HepG2 (cell line): Measurements from ENCODE around the gene HES1. TPM values are rescaled to one million over a fixed set of nuclear protein-coding genes. Genes with fewer than 3 reads are reported as not detected.

Experiments
- ATAC-seq: fragments of 200-7000 bp; cut with Tn5 transposase; 3 replicates; pipeline ENCODE4 v1.9.1; 2020; ENCODE audit warnings: mild to moderate bottlenecking, moderate library complexity
- BruUV-seq: library from RNA; stranded (reverse); fragments of 400-500 nt; replicated peaks from 2 replicates; lab custom pipeline; 2021; lab: Mats Ljungman, UMichigan
- CTCF ChIA-PET: fragments of 300-600 bp; formaldehyde crosslinking; extraction: SDS; loops from one replicate; lab custom pipeline; 2021; ENCODE audit warnings: low total read pairs, inconsistent platforms, low intra/inter-chr PET ratio; lab: Yijun Ruan, JAX
- POLR2A ChIA-PET: fragments of 350-600 bp; sonication (Branson Sonifier 250); formaldehyde crosslinking; loops from one replicate; lab custom pipeline; 2020; ENCODE audit warnings: antibody characterized with exemption, inconsistent platforms; lab: Yijun Ruan, JAX
- DNase-seq: peaks from one replicate; pipeline ENCODE4 v3.0.0-alpha.2; 2015; ENCODE audit warnings: low spot score
- FAIRE-seq: peaks from 3 replicates; lab custom pipeline; 2011; peaks lifted over from hg19 to GRCh38; lab: Jason Lieb, UNC
- H2AFZ ChIP-seq: one replicate; pipeline ENCODE4 v1.6.1; 2011; ENCODE audit warnings: low read length, inconsistent platforms
- H3K27ac ChIP-seq: fragments of 300-600 bp; 3 replicates; pipeline ENCODE4 v1.8.0; 2011; ENCODE audit warnings: mixed run types, mild to moderate bottlenecking, mixed read lengths, low read length, inconsistent platforms; ENCODE audit not compliant: insufficient read depth; ENCODE audit errors: extremely low read length
- H3K27me3 ChIP-seq, 2 experiments: fragments of 200-600 bp in 1 of 2; 2 replicates in 1 of 2; 3 replicates in 1 of 2; pipeline versions ENCODE4 v1.6.0 to v1.8.0; 2011; ENCODE audit warnings: low read length in 2 of 2, mild to moderate bottlenecking in 2 of 2, moderate library complexity in 2 of 2, inconsistent platforms in 1 of 2; ENCODE audit not compliant: insufficient read depth in 2 of 2, control insufficient read depth in 1 of 2
- H3K36me3 ChIP-seq, 2 experiments: fragments of 200-600 bp in 1 of 2; replicated peaks in 1 of 2; 2 replicates in 1 of 2; 3 replicates in 1 of 2; pipeline versions ENCODE4 v1.5.1 to v1.8.0; 2011; ENCODE audit warnings: low read length in 2 of 2, inconsistent platforms in 1 of 2; ENCODE audit not compliant: insufficient read depth in 2 of 2, control insufficient read depth in 1 of 2
- H3K4me1 ChIP-seq: 2 replicates; pipeline ENCODE4 v1.5.1; 2012; ENCODE audit warnings: low read length, inconsistent platforms; ENCODE audit not compliant: insufficient read depth
- H3K4me2 ChIP-seq: 2 replicates; pipeline ENCODE4 v1.6.0; 2011; ENCODE audit warnings: low read depth, low read length, inconsistent platforms
- H3K4me3 ChIP-seq, 3 experiments: fragments of 200-600 bp in 1 of 3; sonication (generic), shearing (Covaris generic) in 1 of 3; replicated peaks in 1 of 3; 2 replicates each; pipeline ENCODE4 v1.5.1; 2011 to 2016; ENCODE audit warnings: low read length in 3 of 3, inconsistent platforms in 2 of 3, low read depth in 2 of 3, mild to moderate bottlenecking in 2 of 3, control low read depth in 1 of 3, mixed read lengths in 1 of 3; ENCODE audit not compliant: insufficient read depth in 1 of 3
- H3K79me2 ChIP-seq: one replicate; pipeline ENCODE4 v1.6.1; 2011; ENCODE audit warnings: low read length, inconsistent platforms; ENCODE audit not compliant: insufficient read depth
- H3K9ac ChIP-seq: 2 replicates; pipeline ENCODE4 v1.6.0; 2011; ENCODE audit warnings: mild to moderate bottlenecking, low read depth, low read length, inconsistent platforms; ENCODE audit not compliant: insufficient read depth
- H3K9me3 ChIP-seq: 2 replicates; pipeline ENCODE4 v1.5.1; 2012; ENCODE audit warnings: mild to moderate bottlenecking, low read length
- H4K20me1 ChIP-seq: 2 replicates; pipeline ENCODE4 v1.6.0; 2011; ENCODE audit warnings: inconsistent platforms, mild to moderate bottlenecking, low read length, moderate library complexity; ENCODE audit not compliant: insufficient read depth
- KAT8 ChIP-seq: IDR thresholded peaks from 2 replicates; pipeline ENCODE4 v1.6.1; 2016; ENCODE audit warnings: missing genetic modification reagents, missing compliant biosample characterization
- KMT2A ChIP-seq: sonication (generic); formaldehyde crosslinking; IDR thresholded peaks from 2 replicates; pipeline ENCODE4 v1.4.0; 2020; ENCODE audit warnings: missing genetic modification reagents
- MAFF ChIP-seq: IDR thresholded peaks from 2 replicates; pipeline ENCODE4 v1.6.1; 2011; ENCODE audit warnings: low read depth, low read length, improper control_type of control experiment
- NCOA5 ChIP-seq: sonication (generic); formaldehyde crosslinking; IDR thresholded peaks from 2 replicates; pipeline ENCODE4 v1.4.0; 2020; ENCODE audit warnings: missing genetic modification reagents
- PHF20 ChIP-seq: sonication (generic); formaldehyde crosslinking; IDR thresholded peaks from 2 replicates; pipeline ENCODE4 v1.5.0; 2020; ENCODE audit warnings: mild to moderate bottlenecking, missing genetic modification reagents
- RBFOX2 ChIP-seq: fragments of 200-400 bp; formaldehyde crosslinking; IDR thresholded peaks from 2 replicates; pipeline ENCODE4 v1.6.1; 2017; ENCODE audit warnings: low read depth, mild to moderate bottlenecking, low read length
- ZBTB7B ChIP-seq: sonication (generic); formaldehyde crosslinking; IDR thresholded peaks from 2 replicates; pipeline ENCODE4 v1.4.0; 2020; ENCODE audit warnings: missing genetic modification reagents
- ZNF331 ChIP-seq: sonication (generic); formaldehyde crosslinking; IDR thresholded peaks from 2 replicates; pipeline ENCODE4 v1.4.0; 2020; ENCODE audit warnings: missing genetic modification reagents
- ZNF687 ChIP-seq: sonication (generic); formaldehyde crosslinking; IDR thresholded peaks from 2 replicates; pipeline ENCODE4 v1.5.1; 2020; ENCODE audit warnings: mild to moderate bottlenecking, missing genetic modification reagents, moderate library complexity
- ZNF768 ChIP-seq: sonication (generic); formaldehyde crosslinking; IDR thresholded peaks from 2 replicates; pipeline ENCODE4 v1.4.0; 2020; ENCODE audit warnings: missing genetic modification reagents
- WGBS: methylation state at CpG from one replicate; pipeline ENCODE4 v1.1.6; 2017; ENCODE audit warnings: low lambda C conversion rate; 5-methylcytosine and 5-hydroxymethylcytosine counted together
- in situ Hi-C: cut with HindIII; loops from 2 replicates; pipeline ENCODE4 v1.10.0; 2017; ENCODE audit warnings: low pct_unique_long_range_greater_than_20kb; ENCODE audit not compliant: extremely low pct_ligation_motif_present
- intact Hi-C: fragments of 100-400 bp; cut with micrococcal nuclease; formaldehyde crosslinking; loops from one replicate; pipeline ENCODE4 v1.10.0; 2022; ENCODE audit not compliant: unreplicated experiment
- polyA plus RNA-seq, 8 experiments: library from polyadenylated mRNA; depleted of rRNA in 3 of 8; stranded (reverse) in 7 of 8; unstranded in 1 of 8; fragments of >200 nt; fragmentation: Illumina TruSeq in 4 of 8; extraction: Trizol in 4 of 8; gene quantifications; 2 replicates each; pipeline versions ENCODE4 v1.2.1 to v1.2.3, GENCODE V29; 2011 to 2016; ENCODE audit warnings: low read depth in 4 of 8, missing spikeins in 1 of 8, mixed read lengths in 1 of 8; ENCODE audit not compliant: insufficient read depth in 1 of 8
- total RNA-seq, 5 experiments: library from RNA; depleted of rRNA; stranded (reverse); fragments of >200 nt; fragmentation: Illumina TruSeq; extraction: Trizol; gene quantifications; 2 replicates each; pipeline ENCODE4 v1.2.3, GENCODE V29; 2016; ENCODE audit warnings: low read depth in 1 of 5
- TF ChIP-seq, protein P1 (sequence below): sonication (generic); formaldehyde crosslinking; IDR thresholded peaks from 2 replicates; pipeline ENCODE4 v1.4.0; 2020; ENCODE audit warnings: low read depth, missing genetic modification reagents

The HES1 gene
- total and polyA plus RNA-seq, 2 of the 13 experiments (the other 11 are each of a cell fraction or from before 2014, with no cell fraction given): 15.4 to 19.8 TPM

DNA sequence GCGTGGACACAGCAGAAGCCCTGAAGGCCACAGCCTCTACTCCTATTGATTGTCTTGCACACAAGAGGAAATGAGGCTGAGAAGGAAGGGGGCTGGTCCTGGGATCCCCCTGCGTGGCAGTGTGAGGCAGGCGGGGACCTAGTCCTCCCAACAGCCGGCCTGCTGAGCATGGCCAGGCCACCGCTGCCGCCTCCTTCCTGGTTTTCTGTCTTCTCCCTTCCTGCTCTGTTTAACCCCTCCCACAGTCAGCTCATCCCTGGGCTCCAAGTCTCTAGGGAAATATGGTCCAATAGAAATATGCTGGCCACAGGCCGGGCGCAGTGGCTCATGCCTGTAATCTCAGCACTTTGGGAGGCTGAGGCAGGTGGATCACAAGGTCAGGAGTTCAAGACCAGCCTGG lies 42.1 kb upstream of the HES1 start:
- H4K20me1 ChIP-seq: no peaks in the 10 kb centered on the region
- no peak overlapping the region for H3K4me2 ChIP-seq
- CTCF ChIA-PET: no interaction called here
- peaks cover 51% of the 10 kb centered on the region for H3K4me1 ChIP-seq
- no peaks in the 10 kb centered on the region for H3K36me3 ChIP-seq
- POLR2A ChIA-PET: no interaction called here
- H3K27me3 ChIP-seq: no peaks in the 10 kb centered on the region
- H3K4me3 ChIP-seq: no peak overlapping the region
- in situ Hi-C loops: no loop called here
- TF ChIP-seq ZNF331 (CRISPR knock-in tag) (peak; percentile 57; the same call in 1 of the 2 replicates), MAFF (no peak)
- H3K9me3 ChIP-seq: no peaks in the 10 kb centered on the region
- intact Hi-C loops: no loop called here
- no peak for ATAC-seq
- no peak overlapping the region for H2AFZ ChIP-seq
- no TSS peak for BruUV-seq
- no peak overlapping the region for H3K9ac ChIP-seq
- no peak overlapping the region for H3K27ac ChIP-seq
- no peak for DNase-seq
- no peak for FAIRE-seq
- 86% methylated on average over 8 of the region's 8 CpGs for WGBS
- no peaks in the 10 kb centered on the region for H3K79me2 ChIP-seq

DNA sequence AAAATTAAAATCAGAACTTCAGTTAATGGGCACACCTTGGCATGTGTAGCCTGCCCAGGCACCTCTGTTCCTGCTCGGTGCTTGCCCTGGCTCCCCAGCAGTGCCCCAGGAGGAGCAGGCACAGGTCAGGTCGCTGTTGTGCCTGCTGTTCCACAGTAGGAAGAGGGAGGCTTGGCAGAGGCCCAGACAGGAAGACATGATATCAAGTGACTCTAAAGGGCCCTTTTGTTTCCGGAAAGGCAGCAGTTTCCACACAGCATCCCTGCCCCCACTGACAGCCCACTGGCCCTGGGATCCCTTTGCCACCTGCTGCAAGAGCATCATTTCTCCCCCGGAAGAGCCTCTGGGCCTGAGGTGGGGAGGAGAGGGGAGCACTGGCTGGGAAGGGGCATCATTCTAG lies 40.5 kb upstream of the HES1 start:
- peak; percentile 61 for DNase-seq
- no TSS peak for BruUV-seq
- TF ChIP-seq KMT2A (CRISPR knock-in tag): no peak
- no peak for TF ChIP-seq PHF20 (CRISPR knock-in tag)
- TF ChIP-seq ZBTB7B: no peak
- TF ChIP-seq, protein P1, sequence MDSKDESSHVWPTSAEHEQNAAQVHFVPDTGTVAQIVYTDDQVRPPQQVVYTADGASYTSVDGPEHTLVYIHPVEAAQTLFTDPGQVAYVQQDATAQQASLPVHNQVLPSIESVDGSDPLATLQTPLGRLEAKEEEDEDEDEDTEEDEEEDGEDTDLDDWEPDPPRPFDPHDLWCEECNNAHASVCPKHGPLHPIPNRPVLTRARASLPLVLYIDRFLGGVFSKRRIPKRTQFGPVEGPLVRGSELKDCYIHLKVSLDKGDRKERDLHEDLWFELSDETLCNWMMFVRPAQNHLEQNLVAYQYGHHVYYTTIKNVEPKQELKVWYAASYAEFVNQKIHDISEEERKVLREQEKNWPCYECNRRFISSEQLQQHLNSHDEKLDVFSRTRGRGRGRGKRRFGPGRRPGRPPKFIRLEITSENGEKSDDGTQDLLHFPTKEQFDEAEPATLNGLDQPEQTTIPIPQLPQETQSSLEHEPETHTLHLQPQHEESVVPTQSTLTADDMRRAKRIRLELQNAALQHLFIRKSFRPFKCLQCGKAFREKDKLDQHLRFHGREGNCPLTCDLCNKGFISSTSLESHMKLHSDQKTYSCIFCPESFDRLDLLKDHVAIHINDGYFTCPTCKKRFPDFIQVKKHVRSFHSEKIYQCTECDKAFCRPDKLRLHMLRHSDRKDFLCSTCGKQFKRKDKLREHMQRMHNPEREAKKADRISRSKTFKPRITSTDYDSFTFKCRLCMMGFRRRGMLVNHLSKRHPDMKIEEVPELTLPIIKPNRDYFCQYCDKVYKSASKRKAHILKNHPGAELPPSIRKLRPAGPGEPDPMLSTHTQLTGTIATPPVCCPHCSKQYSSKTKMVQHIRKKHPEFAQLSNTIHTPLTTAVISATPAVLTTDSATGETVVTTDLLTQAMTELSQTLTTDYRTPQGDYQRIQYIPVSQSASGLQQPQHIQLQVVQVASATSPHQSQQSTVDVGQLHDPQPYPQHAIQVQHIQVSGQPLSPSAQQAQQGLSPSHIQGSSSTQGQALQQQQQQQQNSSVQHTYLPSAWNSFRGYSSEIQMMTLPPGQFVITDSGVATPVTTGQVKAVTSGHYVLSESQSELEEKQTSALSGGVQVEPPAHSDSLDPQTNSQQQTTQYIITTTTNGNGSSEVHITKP (CRISPR knock-in tag): no peak
- no peak for TF ChIP-seq RBFOX2
- no peak for TF ChIP-seq NCOA5
- peak; percentile 69 for TF ChIP-seq ZNF687
- TF ChIP-seq KAT8 (CRISPR knock-in tag): 0 out of 2 replicates have a peak, but pooled peaks have one; percentile 27
- 0 out of 2 replicates have a peak, but pooled peaks have one; percentile 17 for TF ChIP-seq ZNF768 (CRISPR knock-in tag)

More for the DNA sequence above, 40.5 kb upstream of the HES1 start:
- 20% methylated on average over 1 of the region's 4 CpGs for WGBS
- no peak overlapping the region for H3K4me3 ChIP-seq
- FAIRE-seq: no peak
- H4K20me1 ChIP-seq: no peaks in the 10 kb centered on the region
- no peak overlapping the region for H3K27ac ChIP-seq
- ATAC-seq: peak; percentile 58
- no peak overlapping the region for H3K9ac ChIP-seq
- intact Hi-C loops (no loop called here), in situ Hi-C loops (no loop called here)
- H3K36me3 ChIP-seq: no peaks in the 10 kb centered on the region
- H2AFZ ChIP-seq: no peak overlapping the region
- H3K79me2 ChIP-seq: no peaks in the 10 kb centered on the region
- H3K27me3 ChIP-seq: no peaks in the 10 kb centered on the region
- ChIA-PET CTCF (no interaction called here), POLR2A (no interaction called here)
- peaks cover 44% of the 10 kb centered on the region for H3K4me1 ChIP-seq
- H3K9me3 ChIP-seq: no peaks in the 10 kb centered on the region
- peak overlapping the region; percentile 21; the same call in 1 of the 2 replicates for H3K4me2 ChIP-seq
